ENCODE measurements around the gene MUC5AC.
"Not testable (repeated sequence)": the region's sequence is repeated elsewhere in the genome, so short reads cannot be mapped to it uniquely, and the experiment has no call there.

The MUC5AC gene

GRCh38 chr11:1171985-1172728 is 14.4 kb downstream of the MUC5AC start:
- TF ChIP-seq CTCF (IDR thresholded peaks at IDR 0.05; ENCODE audit: low read depth, low read length, missing control alignments): no peak
- DNase-seq (ENCODE audit: extremely low read depth, low read depth): no peak
- no peak overlapping the region for H3K4me3 ChIP-seq (replicated peaks; ENCODE audit: low read depth, low read length)

- DNase-seq (ENCODE audit: extremely low read depth, low read depth): no peak
- TF ChIP-seq CTCF (IDR thresholded peaks at IDR 0.05; ENCODE audit: low read depth, low read length, missing control alignments): no peak
- H3K4me3 ChIP-seq (replicated peaks; ENCODE audit: low read depth, low read length): no peak overlapping the region
These were observed 15.0 kb downstream of the MUC5AC start for GRCh38 chr11:1172729-1173117.

DNA sequence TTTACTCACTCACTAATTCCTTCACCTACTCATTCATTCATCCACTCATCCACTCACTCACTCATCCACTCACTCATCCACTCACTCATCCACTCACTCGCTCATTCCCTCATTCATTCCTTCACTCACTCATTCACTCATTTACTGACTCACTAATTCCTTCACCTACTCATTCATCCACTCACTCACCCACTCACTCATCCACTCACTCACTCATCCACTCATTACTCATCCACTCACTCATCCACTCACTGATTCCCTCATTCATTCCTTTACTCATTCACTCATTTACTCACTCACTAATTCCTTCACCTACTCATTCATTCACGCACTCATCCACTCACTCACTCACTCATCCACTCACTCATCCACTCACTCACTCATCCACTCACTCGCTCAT is 15.6 kb downstream of the MUC5AC start:
- not testable (repeated sequence) for H3K4me3 ChIP-seq (replicated peaks; ENCODE audit: low read depth, low read length); DNase-seq (ENCODE audit: extremely low read depth, low read depth)

DNA sequence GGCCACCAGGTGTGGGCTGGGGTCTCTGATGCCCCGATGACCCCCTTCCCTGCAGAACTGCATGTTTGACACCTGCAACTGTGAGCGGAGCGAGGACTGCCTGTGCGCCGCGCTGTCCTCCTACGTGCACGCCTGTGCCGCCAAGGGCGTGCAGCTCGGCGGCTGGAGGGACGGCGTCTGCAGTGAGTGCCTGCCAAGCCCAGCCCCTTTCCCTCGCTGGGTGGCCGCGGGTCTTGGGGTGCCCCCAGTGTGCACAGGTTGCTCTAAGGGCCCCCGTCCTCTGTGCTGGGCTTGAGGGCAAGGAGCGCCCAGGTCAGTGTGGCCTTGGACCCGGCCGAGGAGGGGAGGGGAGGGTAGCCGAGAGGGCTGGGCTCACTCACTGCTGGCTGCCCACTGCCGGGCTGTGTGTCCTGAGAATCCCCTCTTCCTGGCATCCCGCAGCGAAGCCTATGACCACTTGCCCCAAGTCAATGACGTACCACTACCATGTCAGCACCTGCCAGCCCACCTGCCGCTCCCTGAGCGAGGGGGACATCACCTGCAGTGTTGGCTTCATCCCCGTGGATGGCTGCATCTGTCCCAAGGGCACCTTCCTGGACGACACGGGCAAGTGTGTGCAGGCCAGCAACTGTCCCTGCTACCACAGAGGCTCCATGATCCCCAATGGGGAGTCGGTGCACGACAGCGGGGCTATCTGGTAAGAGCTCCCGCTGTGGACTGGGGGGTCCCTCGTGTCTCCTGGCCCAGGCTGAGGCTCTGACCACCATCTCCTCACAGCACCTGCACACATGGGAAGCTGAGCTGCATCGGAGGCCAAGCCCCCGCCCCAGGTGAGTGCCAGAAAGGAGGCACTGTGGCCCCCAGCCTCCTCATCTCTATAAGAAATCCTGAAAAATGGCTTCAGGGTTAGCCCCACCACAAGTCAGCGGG is 17.0 kb downstream of the MUC5AC start:
- TF ChIP-seq CTCF (IDR thresholded peaks at IDR 0.05; ENCODE audit: low read depth, low read length, missing control alignments): no peak
- H3K4me3 ChIP-seq (replicated peaks; ENCODE audit: low read depth, low read length): no peak overlapping the region
- DNase-seq (ENCODE audit: extremely low read depth, low read depth): no peak

DNA sequence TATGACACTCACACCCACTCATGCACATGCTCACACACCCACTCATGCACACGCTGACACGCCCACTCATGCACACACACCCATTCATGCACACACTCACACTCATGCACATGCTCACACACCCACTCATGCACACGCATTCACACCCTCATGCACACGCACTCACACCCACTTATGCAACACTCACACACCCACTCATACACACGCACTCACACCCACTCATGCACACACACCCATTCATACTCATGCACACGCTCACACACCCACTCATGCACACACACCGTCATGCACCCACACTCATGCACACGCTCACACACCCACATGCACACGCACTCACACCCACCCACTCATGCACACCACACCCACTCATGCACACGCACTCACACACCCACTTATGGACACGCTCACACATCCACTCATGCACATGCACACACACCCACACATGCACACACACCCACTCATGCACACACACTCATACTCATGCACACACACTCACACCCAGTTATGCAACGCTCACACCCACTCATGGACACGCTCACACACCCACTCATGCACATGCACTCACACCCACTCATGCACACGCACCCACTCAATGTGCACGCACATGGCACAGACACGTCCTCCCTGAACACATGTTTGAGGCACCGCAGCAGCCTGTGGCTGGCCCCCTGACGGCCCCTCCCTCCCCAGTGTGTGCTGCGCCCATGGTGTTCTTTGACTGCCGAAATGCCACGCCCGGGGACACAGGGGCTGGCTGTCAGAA is 17.9 kb downstream of the MUC5AC start:
- H3K4me3 ChIP-seq (replicated peaks; ENCODE audit: low read depth, low read length): no peak overlapping the region
- DNase-seq (ENCODE audit: extremely low read depth, low read depth): no peak
- TF ChIP-seq CTCF (IDR thresholded peaks at IDR 0.05; ENCODE audit: low read depth, low read length, missing control alignments): no peak

DNA sequence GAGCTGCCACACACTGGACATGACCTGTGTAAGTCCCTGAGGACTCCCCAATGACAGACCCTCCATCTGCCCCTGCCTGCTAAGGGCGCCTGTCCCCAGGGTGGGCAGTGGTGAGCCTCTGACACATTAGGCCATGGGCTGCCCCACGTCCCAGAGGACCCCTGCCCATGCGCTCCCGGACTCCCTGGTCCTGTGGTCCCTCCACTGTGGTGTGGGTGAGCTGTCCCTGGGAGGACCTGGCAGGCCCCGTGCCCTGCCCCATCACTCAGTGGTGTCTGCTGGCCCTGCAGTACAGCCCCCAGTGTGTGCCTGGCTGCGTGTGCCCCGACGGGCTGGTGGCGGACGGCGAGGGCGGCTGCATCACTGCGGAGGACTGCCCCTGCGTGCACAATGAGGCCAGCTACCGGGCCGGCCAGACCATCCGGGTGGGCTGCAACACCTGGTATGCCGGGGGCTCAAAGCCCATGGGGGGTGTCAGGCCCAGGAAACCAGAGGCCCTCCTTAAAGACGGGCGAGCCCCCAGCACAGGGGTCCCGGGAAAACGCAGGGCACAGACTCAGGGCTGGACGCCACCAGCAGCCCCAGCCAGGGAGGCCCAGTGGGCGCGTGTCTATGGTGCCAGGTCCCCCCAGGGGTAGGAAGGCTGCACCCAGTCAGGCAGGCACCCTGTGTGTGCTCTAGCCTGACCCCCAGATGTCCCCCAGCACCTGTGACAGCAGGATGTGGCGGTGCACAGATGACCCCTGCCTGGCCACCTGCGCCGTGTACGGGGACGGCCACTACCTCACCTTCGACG is 18.7 kb downstream of the MUC5AC start:
- TF ChIP-seq CTCF (IDR thresholded peaks at IDR 0.05; ENCODE audit: low read depth, low read length, missing control alignments): no peak
- DNase-seq (ENCODE audit: extremely low read depth, low read depth): no peak
- H3K4me3 ChIP-seq (replicated peaks; ENCODE audit: low read depth, low read length): no peak overlapping the region

Data from HFF-Myc (cell line).